Activated CD8-positive, alpha-beta T cell treated with anti-CD3 and anti-CD28 coated beads, Interleukin-2, amount 10 ng/mL, durations not matched to agents 7 days and 5 days (primary cell): ENCODE results near the gene CCDC86. TPM values are rescaled to one million over a fixed set of nuclear protein-coding genes. Genes with fewer than 3 reads are reported as not detected.

Experiments used
- ATAC-seq: fragments of 150-1000 bp; cut with Tn5 transposase; one replicate; pipeline ENCODE4 v1.10.0; 2021; ENCODE audit warnings: moderate library complexity
- CTCF ChIA-PET: fragments of 350-600 bp; sonication (Branson Sonifier 250); formaldehyde crosslinking; loops from one replicate; lab custom pipeline; 2021; ENCODE audit warnings: antibody characterized with exemption; lab: Charles Lee
- POLR2A ChIA-PET: fragments of 350-600 bp; sonication (Branson Sonifier 250); formaldehyde crosslinking; loops from one replicate; lab custom pipeline; 2021; ENCODE audit warnings: antibody characterized with exemption; lab: Charles Lee
- DNase-seq: peaks from one replicate; pipeline ENCODE4 v3.0.0-alpha.2; 2020
- H3K27ac Mint-ChIP-seq: one replicate; pipeline ENCODE4 v1.8.0; 2021; ENCODE audit warnings: mild to moderate bottlenecking, mixed read lengths
- H3K27me3 Mint-ChIP-seq: one replicate; pipeline ENCODE4 v1.8.0; 2021; ENCODE audit warnings: low read depth, mixed read lengths
- H3K36me3 Mint-ChIP-seq: one replicate; pipeline ENCODE4 v1.8.0; 2021; ENCODE audit warnings: low read depth, mixed read lengths
- H3K4me1 Mint-ChIP-seq: one replicate; pipeline ENCODE4 v1.8.0; 2021; ENCODE audit warnings: low read depth, mixed read lengths
- H3K4me3 Mint-ChIP-seq: one replicate; pipeline ENCODE4 v1.8.0; 2021; ENCODE audit warnings: mild to moderate bottlenecking, mixed read lengths
- H3K9me3 Mint-ChIP-seq: one replicate; pipeline ENCODE4 v1.8.0; 2022; ENCODE audit warnings: mixed read lengths; ENCODE audit not compliant: insufficient read depth
- total RNA-seq, 2 experiments: library from RNA; stranded (reverse); gene quantifications; one replicate each; pipeline ENCODE4 v1.2.3, GENCODE V29; 2021

CCDC86 gene
- total RNA-seq, 2 experiments from 2014 or later: 34.2 to 36.0 TPM

DNA sequence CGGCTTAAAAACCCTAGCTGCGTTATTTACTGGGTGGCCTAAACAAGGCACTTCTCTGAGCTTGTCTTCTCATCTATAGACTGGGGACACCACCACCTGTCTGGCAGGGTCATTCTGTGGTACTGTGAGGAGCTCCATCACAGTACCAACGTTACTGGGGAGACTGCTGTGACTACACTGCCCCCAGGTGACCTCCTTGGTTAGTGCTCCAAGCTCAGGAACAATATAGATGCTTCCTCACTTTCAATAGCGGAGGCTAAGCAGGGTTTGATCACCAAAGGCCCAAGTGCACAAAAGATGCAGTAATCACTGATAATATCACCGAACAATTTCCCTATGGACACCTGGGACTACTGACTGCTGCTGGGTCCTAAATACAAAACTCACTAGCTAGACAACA lies 45.6 kb downstream of the CCDC86 start:
- ChIA-PET CTCF (interaction anchor here (0.7 to 12.9 kb wide), 29 partner anchors 10 to 300 kb away, joined by 3 to 610 read pairs (median 6); partner anchors contain the start of genes CCDC86, PRPF19, PTGDR2 and ZP1), POLR2A (interaction anchor here (1.0 to 1.3 kb wide), 5 partner anchors 21 to 112 kb away, joined by 3 to 7 read pairs (median 3); no protein-coding TSS in a partner anchor)
- Mint-ChIP-seq H3K4me1 (peaks cover 9% of the 10 kb centered on the region), H3K27ac (no peak overlapping the region), H3K27me3 (no peaks in the 10 kb centered on the region), H3K36me3 (peaks cover 34% of the 10 kb centered on the region), H3K4me3 (no peak overlapping the region), H3K9me3 (no peaks in the 10 kb centered on the region)
- peak; percentile 79 for DNase-seq
- ATAC-seq: peak; percentile 99

GRCh38 chr11:60889869-60890311 lies 48.0 kb downstream of the CCDC86 start:
- peaks cover 41% of the 10 kb centered on the region for H3K36me3 Mint-ChIP-seq
- peak overlapping the region; percentile 51 for H3K27ac Mint-ChIP-seq
- no peaks in the 10 kb centered on the region for H3K27me3 Mint-ChIP-seq
- H3K4me3 Mint-ChIP-seq: no peak overlapping the region
- no peak for DNase-seq
- peaks cover 9% of the 10 kb centered on the region for H3K4me1 Mint-ChIP-seq
- POLR2A ChIA-PET: interaction anchor here (1.2 kb wide), 1 partner anchor 59 kb away, joined by 4 read pairs; no protein-coding TSS in a partner anchor
- no peaks in the 10 kb centered on the region for H3K9me3 Mint-ChIP-seq
- CTCF ChIA-PET: interaction anchor here (1.0 to 12.9 kb wide), 5 partner anchors 8 to 115 kb away, joined by 3 to 610 read pairs (median 61); partner anchors contain the start of genes CCDC86 and ZP1
- ATAC-seq: no peak

GRCh38 chr11:60890696-60891095 lies 48.8 kb downstream of the CCDC86 start:
- POLR2A ChIA-PET: interaction anchor here (1.2 kb wide), 1 partner anchor 14 kb away, joined by 5 read pairs; no protein-coding TSS in a partner anchor
- peaks cover 41% of the 10 kb centered on the region for H3K36me3 Mint-ChIP-seq

DNA sequence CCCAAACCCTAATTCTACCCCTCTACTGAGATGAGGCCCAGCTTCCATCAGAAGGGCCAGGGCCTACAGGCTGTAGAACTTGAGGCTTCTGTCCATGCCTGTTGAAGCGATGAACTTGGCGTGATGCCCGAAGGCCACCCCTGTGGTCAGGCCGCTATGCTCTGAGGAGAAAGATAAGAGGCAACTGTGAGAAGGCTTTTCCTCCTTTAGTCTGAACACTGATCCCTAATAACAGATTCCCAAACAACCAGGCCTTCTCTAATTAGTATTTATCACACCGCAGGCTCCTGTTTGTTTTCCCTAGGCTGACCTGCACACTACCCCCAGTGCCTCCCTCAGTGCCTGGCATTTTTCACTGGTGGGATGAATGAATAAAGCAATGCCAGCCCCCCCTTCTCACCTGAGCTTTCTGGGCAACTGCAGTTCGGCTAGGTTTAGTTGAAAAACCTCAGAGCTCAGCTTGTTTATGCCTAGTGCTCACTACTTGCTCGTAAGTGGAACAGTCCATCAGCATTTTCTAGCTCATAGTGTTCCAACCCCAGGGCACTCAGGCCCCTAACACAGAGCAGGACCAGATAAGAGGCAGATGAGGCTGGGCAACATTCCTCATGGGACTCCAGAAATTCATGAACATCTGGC lies 49.3 kb downstream of the CCDC86 start:
- Mint-ChIP-seq H3K36me3 (peaks cover 42% of the 10 kb centered on the region), H3K9me3 (no peaks in the 10 kb centered on the region), H3K4me1 (peaks cover 6% of the 10 kb centered on the region), H3K4me3 (no peak overlapping the region), H3K27me3 (no peaks in the 10 kb centered on the region), H3K27ac (no peak overlapping the region)
- ChIA-PET CTCF (interaction anchor here (0.6 to 12.9 kb wide), 5 partner anchors 7 to 107 kb away, joined by 3 to 610 read pairs (median 61); partner anchors contain the start of genes CCDC86 and ZP1), POLR2A (interaction anchor here (1.2 kb wide), 1 partner anchor 14 kb away, joined by 5 read pairs; no protein-coding TSS in a partner anchor)
- DNase-seq: no peak
- ATAC-seq: no peak

More at GRCh38 chr11:60890696-60891095, 48.8 kb downstream of the CCDC86 start:
- Mint-ChIP-seq H3K4me3 (no peak overlapping the region), H3K27me3 (no peaks in the 10 kb centered on the region), H3K9me3 (no peaks in the 10 kb centered on the region), H3K4me1 (peaks cover 9% of the 10 kb centered on the region), H3K27ac (no peak overlapping the region)
- no peak for ATAC-seq
- no peak for DNase-seq
- CTCF ChIA-PET: interaction anchor here (0.6 to 12.9 kb wide), 5 partner anchors 7 to 115 kb away, joined by 4 to 610 read pairs (median 61); partner anchors contain the start of genes CCDC86 and ZP1

DNA sequence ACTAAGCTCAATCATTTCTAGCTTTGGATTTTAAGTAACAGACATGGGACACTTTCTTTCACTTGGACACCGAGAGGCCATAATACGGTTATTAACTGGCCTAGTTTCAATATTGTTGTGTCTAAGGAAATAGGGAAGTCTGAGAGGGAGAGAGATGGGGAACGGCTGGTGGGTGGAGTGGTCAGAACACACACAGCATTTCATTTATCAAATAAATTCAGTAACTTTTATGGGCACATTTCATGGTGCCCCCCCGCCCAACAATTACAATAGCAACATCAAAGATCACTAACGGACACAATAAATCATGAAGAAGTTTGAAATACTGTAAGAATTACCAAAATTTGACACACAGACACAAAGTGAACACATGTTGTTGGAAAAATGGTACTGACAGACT lies 53.8 kb downstream of the CCDC86 start:
- ChIA-PET CTCF (interaction anchor here (0.6 to 9.2 kb wide), 5 partner anchors 6 to 1758 kb away, joined by 3 to 187 read pairs (median 5); no protein-coding TSS in a partner anchor), POLR2A (no interaction called here)
- no peak overlapping the region for H3K4me3 Mint-ChIP-seq
- no peaks in the 10 kb centered on the region for H3K9me3 Mint-ChIP-seq
- DNase-seq (no peak), ATAC-seq (no peak)
- peaks cover 65% of the 10 kb centered on the region for H3K36me3 Mint-ChIP-seq
- H3K4me1 Mint-ChIP-seq: no peaks in the 10 kb centered on the region
- no peaks in the 10 kb centered on the region for H3K27me3 Mint-ChIP-seq
- H3K27ac Mint-ChIP-seq: no peak overlapping the region

DNA sequence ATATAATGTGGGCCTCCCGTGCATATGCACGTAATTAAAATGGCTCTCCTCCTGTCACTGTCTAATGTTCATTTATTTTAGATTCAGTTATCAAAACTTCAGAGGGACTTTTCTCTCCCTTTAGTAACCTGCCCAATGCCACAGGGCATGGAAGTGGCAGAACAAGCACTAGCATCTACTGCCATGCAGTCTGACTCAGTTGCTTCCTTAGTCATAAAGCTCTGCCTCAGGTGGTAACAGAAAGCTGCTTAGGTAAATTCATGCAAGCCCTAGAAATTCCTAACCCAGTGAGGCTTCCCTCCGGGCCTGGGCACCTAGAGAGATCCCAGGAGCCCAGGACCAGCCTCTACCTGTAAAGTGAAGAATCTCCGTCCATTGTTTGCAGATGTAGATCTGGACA lies 55.6 kb downstream of the CCDC86 start:
- Mint-ChIP-seq H3K27ac (no peak overlapping the region), H3K36me3 (peaks cover 71% of the 10 kb centered on the region), H3K4me3 (no peak overlapping the region), H3K4me1 (peaks cover 2% of the 10 kb centered on the region), H3K9me3 (no peaks in the 10 kb centered on the region), H3K27me3 (no peaks in the 10 kb centered on the region)
- ChIA-PET POLR2A (no interaction called here), CTCF (interaction anchor here (2.9 to 9.2 kb wide), 3 partner anchors 8 to 63 kb away, joined by 27 to 187 read pairs (median 61); partner anchors contain the start of gene TMEM109)
- ATAC-seq: no peak
- no peak for DNase-seq

DNA sequence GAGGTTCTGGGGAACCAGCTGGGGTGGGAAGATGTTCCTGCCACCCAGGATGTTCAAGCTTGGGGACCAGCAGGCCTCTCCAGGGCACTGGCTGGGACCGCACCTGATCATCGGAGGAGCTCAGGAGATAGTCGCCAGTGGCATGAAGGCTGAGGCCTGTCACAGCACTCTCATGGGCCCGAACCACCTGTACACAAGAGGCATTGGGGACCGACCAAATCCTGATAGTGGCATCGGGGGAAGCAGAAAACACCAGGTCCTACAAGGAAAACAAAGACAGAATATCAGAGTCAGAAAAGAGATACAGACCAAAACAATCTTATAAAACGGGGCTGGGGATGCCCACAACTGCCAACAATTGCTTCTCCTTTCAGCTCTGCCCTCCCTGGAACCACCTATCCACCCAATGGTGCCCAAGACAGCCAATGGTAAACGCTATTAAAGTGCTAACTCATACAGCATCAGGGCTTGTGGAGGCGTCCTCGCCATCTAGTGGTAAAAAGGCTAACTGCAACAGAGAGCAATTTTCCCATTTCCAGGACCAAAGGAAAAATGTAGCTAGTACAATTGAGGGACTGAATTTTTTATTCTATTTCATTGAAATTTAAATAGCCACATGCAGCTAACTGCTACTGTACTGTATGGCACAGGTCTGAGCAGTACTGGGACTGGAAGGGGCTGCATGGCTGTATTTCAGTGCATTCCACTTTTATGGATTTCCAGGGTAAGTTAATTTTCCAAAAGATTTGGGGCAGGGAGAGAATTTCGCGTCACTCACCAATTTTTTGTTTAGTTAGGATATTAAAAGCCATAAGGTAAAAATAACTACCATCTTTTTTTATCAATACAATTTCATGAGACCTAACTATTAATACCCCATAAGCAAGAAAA lies 57.4 kb downstream of the CCDC86 start:
- peaks cover 19% of the 10 kb centered on the region for H3K4me1 Mint-ChIP-seq
- peak; percentile 50 for DNase-seq
- CTCF ChIA-PET: interaction anchor here (0.6 to 9.2 kb wide), 29 partner anchors 8 to 288 kb away, joined by 3 to 187 read pairs (median 4); partner anchors contain the start of genes CCDC86 and TMEM109
- no peaks in the 10 kb centered on the region for H3K9me3 Mint-ChIP-seq
- POLR2A ChIA-PET: interaction anchor here (0.8 kb wide), 1 partner anchor 29 kb away, joined by 3 read pairs; no protein-coding TSS in a partner anchor
- peak; percentile 73 for ATAC-seq
- no peak overlapping the region for H3K27ac Mint-ChIP-seq
- no peaks in the 10 kb centered on the region for H3K27me3 Mint-ChIP-seq
- peaks cover 79% of the 10 kb centered on the region for H3K36me3 Mint-ChIP-seq
- no peak overlapping the region for H3K4me3 Mint-ChIP-seq

- ATAC-seq (no peak), DNase-seq (no peak)
- no peaks in the 10 kb centered on the region for H3K27me3 Mint-ChIP-seq
- ChIA-PET CTCF (interaction anchor here (0.6 to 9.2 kb wide), 27 partner anchors 8 to 258 kb away, joined by 3 to 187 read pairs (median 5); partner anchors contain the start of genes CCDC86 and TMEM109), POLR2A (interaction anchor here (0.8 kb wide), 1 partner anchor 29 kb away, joined by 3 read pairs; no protein-coding TSS in a partner anchor)
- H3K9me3 Mint-ChIP-seq: no peaks in the 10 kb centered on the region
- peaks cover 23% of the 10 kb centered on the region for H3K4me1 Mint-ChIP-seq
- no peak overlapping the region for H3K27ac Mint-ChIP-seq
- no peak overlapping the region for H3K4me3 Mint-ChIP-seq
- peaks cover 78% of the 10 kb centered on the region for H3K36me3 Mint-ChIP-seq
Observed at GRCh38 chr11:60899977-60900376, 58.1 kb downstream of the CCDC86 start.

Other genes with a start within 250 kb of the CCDC86 start
- gene MS4A8, start 142.5 kb upstream of the CCDC86 start, total RNA-seq: not detected
- gene MS4A18, start 117.4 kb upstream of the CCDC86 start, total RNA-seq: not detected
- not detected for gene MS4A15, start 85.2 kb upstream of the CCDC86 start, total RNA-seq
- gene MS4A10, start 56.8 kb upstream of the CCDC86 start, total RNA-seq: not detected
- 1 to 10 TPM; 3.3 to 3.4 TPM for gene PTGDR2, start 13.8 kb downstream of the CCDC86 start, total RNA-seq
- gene ZP1, start 25.4 kb downstream of the CCDC86 start, total RNA-seq: under 1 TPM in 1 of 2 experiments, not detected in 1; 0.34 TPM
- gene PRPF19, start 64.5 kb downstream of the CCDC86 start, total RNA-seq: 100 to 1,000 TPM; 161 TPM
- gene TMEM109, start 72.0 kb downstream of the CCDC86 start, total RNA-seq: 100 to 1,000 TPM; 136 to 139 TPM
- under 1 TPM; 0.37 to 0.47 TPM for gene TMEM132A, start 82.3 kb downstream of the CCDC86 start, total RNA-seq
- 1 to 10 TPM; 2.0 to 2.2 TPM for gene SLC15A3, start 110.1 kb downstream of the CCDC86 start, total RNA-seq
- 100 to 1,000 TPM; 214 to 222 TPM for gene CD6, start 129.6 kb downstream of the CCDC86 start, total RNA-seq